ENCODE measurements around the gene FAM89A. TPM values are rescaled to one million over a fixed set of nuclear protein-coding genes. Genes with fewer than 3 reads are reported as not detected.

The FAM89A gene
- polyA plus RNA-seq, 1 donor (not counting 4 experiments of a cell fraction or from before 2014, with no cell fraction given), result 32.3 TPM

GRCh38 chr1:230983811-230984210, 56.2 kb downstream of the FAM89A start:
- Histone ChIP-seq H3K27ac (ENCODE audit: control insufficient read depth, insufficient read depth, low read length) (no peak overlapping the region), H3K4me2 (ENCODE audit: control insufficient read depth, extremely low read depth, insufficient read depth, low read depth, low read length) (no peak overlapping the region), H3K36me3 (ENCODE audit: control insufficient read depth in 2 of 2, extremely low read depth in 1 of 2, insufficient read depth in 2 of 2, low read length in 2 of 2) (peaks cover 6 to 9% of the 10 kb centered on the region in 2 experiments), H2AFZ (ENCODE audit: control insufficient read depth, low read length) (no peak overlapping the region), H3K4me1 (ENCODE audit: control insufficient read depth, extremely low read depth, insufficient read depth, low read length) (peaks cover 3% of the 10 kb centered on the region), H3K4me3 (ENCODE audit: control insufficient read depth in 2 of 3, extremely low read depth in 1 of 3, insufficient read depth in 2 of 3, low read depth in 1 of 3, low read length in 3 of 3) (no peak overlapping the region), H3K79me2 (ENCODE audit: control insufficient read depth, insufficient read depth, low read length) (peaks cover 49% of the 10 kb centered on the region), H3K9me3 (ENCODE audit: control insufficient read depth, low read depth, low read length) (no peaks in the 10 kb centered on the region), H3K27me3 (ENCODE audit: control insufficient read depth, extremely low read depth, insufficient read depth, low read length) (no peaks in the 10 kb centered on the region), H3K9me1 (ENCODE audit: control insufficient read depth, extremely low read depth, insufficient read depth, low read length) (no peaks in the 10 kb centered on the region), H3K9ac (ENCODE audit: control insufficient read depth, extremely low read depth, insufficient read depth, low read length) (no peak overlapping the region), H4K20me1 (ENCODE audit: control insufficient read depth, extremely low read depth, insufficient read depth, low read length) (peaks cover 5% of the 10 kb centered on the region)
- DNase-seq (ENCODE audit: low read depth, low spot score) (no peak), FAIRE-seq (no peak)
- dilution Hi-C loops (cut with MboI; ENCODE audit: extremely low pct_ligation_motif_present, low sequenced_read_pairs), result no loop called here
- no peak for TF ChIP-seq CTCF (optimal IDR thresholded peaks at IDR 0.05 in 1 of 3, IDR thresholded peaks at IDR 0.05 in 1 of 3, conservative IDR thresholded peaks at IDR 0.05 in 1 of 3; ENCODE audit: extremely low read depth in 1 of 3, insufficient read depth in 2 of 3, low read length in 3 of 3)
- TF ChIP-seq EZH2 (IDR thresholded peaks at IDR 0.05; ENCODE audit: low read length), result no peak

GRCh38 chr1:230982696-230983095, 57.4 kb downstream of the FAM89A start:
- FAIRE-seq (no peak), DNase-seq (ENCODE audit: low read depth, low spot score) (no peak)
- Histone ChIP-seq H3K79me2 (ENCODE audit: control insufficient read depth, insufficient read depth, low read length) (peaks cover 54% of the 10 kb centered on the region), H2AFZ (ENCODE audit: control insufficient read depth, low read length) (no peak overlapping the region), H3K27ac (ENCODE audit: control insufficient read depth, insufficient read depth, low read length) (no peak overlapping the region), H3K9me1 (ENCODE audit: control insufficient read depth, extremely low read depth, insufficient read depth, low read length) (no peaks in the 10 kb centered on the region), H4K20me1 (ENCODE audit: control insufficient read depth, extremely low read depth, insufficient read depth, low read length) (peaks cover 5% of the 10 kb centered on the region), H3K9me3 (ENCODE audit: control insufficient read depth, low read depth, low read length) (no peaks in the 10 kb centered on the region), H3K27me3 (ENCODE audit: control insufficient read depth, extremely low read depth, insufficient read depth, low read length) (no peaks in the 10 kb centered on the region), H3K9ac (ENCODE audit: control insufficient read depth, extremely low read depth, insufficient read depth, low read length) (no peak overlapping the region), H3K4me1 (ENCODE audit: control insufficient read depth, extremely low read depth, insufficient read depth, low read length) (peaks cover 4% of the 10 kb centered on the region), H3K4me3 (ENCODE audit: control insufficient read depth in 2 of 3, extremely low read depth in 1 of 3, insufficient read depth in 2 of 3, low read depth in 1 of 3, low read length in 3 of 3) (no peak overlapping the region), H3K4me2 (ENCODE audit: control insufficient read depth, extremely low read depth, insufficient read depth, low read depth, low read length) (no peak overlapping the region), H3K36me3 (ENCODE audit: control insufficient read depth in 2 of 2, extremely low read depth in 1 of 2, insufficient read depth in 2 of 2, low read length in 2 of 2) (peaks cover 6 to 9% of the 10 kb centered on the region in 2 experiments)
- TF ChIP-seq EZH2 (IDR thresholded peaks at IDR 0.05; ENCODE audit: low read length) (no peak), CTCF (optimal IDR thresholded peaks at IDR 0.05 in 1 of 3, IDR thresholded peaks at IDR 0.05 in 1 of 3, conservative IDR thresholded peaks at IDR 0.05 in 1 of 3; ENCODE audit: extremely low read depth in 1 of 3, insufficient read depth in 2 of 3, low read length in 3 of 3) (no peak)
- dilution Hi-C loops (cut with MboI; ENCODE audit: extremely low pct_ligation_motif_present, low sequenced_read_pairs), result no loop called here

Measured in keratinocyte (primary cell).